ENCODE data around the gene OLFML2A. TPM values are rescaled to one million over a fixed set of nuclear protein-coding genes. Genes with fewer than 3 reads are reported as not detected.

OLFML2A gene
- total and polyA plus RNA-seq, 2 of the 13 experiments (the other 11 are each of a cell fraction or from before 2014, with no cell fraction given) = 0.01 to 0.02 TPM

GRCh38 chr9:124809211-124809610 lies 32.3 kb downstream of the OLFML2A start:
- in situ Hi-C loops (cut with HindIII; ENCODE audit: extremely low pct_ligation_motif_present, low pct_unique_long_range_greater_than_20kb) = no loop called here
- POLR2A ChIA-PET = interaction anchor here (0.6 to 4.7 kb wide), 2 partner anchors 9 to 10 kb away, joined by 3 to 28 read pairs; no protein-coding TSS in a partner anchor
- CTCF ChIA-PET (ENCODE audit: low intra/inter-chr PET ratio, low total read pairs) = no interaction called here
- Histone ChIP-seq H3K4me2 (ENCODE audit: low read depth, low read length) (no peak overlapping the region), H2AFZ (ENCODE audit: low read length) (no peak overlapping the region), H3K79me2 (ENCODE audit: insufficient read depth, low read length) (no peaks in the 10 kb centered on the region), H3K4me3 (replicated peaks in 1 of 3; ENCODE audit: insufficient read depth in 1 of 3, low read depth in 2 of 3, low read length in 3 of 3) (no peak overlapping the region), H3K4me1 (ENCODE audit: insufficient read depth, low read length) (peaks cover 45% of the 10 kb centered on the region), H4K20me1 (ENCODE audit: insufficient read depth, low read length) (no peaks in the 10 kb centered on the region), H3K36me3 (replicated peaks in 1 of 2; ENCODE audit: control insufficient read depth in 1 of 2, insufficient read depth in 2 of 2, low read length in 2 of 2) (no peaks in the 10 kb centered on the region), H3K27me3 (ENCODE audit: control insufficient read depth in 1 of 2, insufficient read depth in 2 of 2, low read length in 2 of 2) (no peaks in the 10 kb centered on the region), H3K9me3 (ENCODE audit: low read length) (no peaks in the 10 kb centered on the region), H3K27ac (ENCODE audit: extremely low read length, insufficient read depth, low read length) (no peak overlapping the region), H3K9ac (ENCODE audit: insufficient read depth, low read depth, low read length) (no peak overlapping the region)
- BruUV-seq (replicated peaks) = no TSS peak
- peak; percentile 54 for DNase-seq (ENCODE audit: low spot score)
- TF ChIP-seq IKZF1 (IDR thresholded peaks at IDR 0.05) (no peak), NR3C1 (CRISPR knock-in tag; IDR thresholded peaks at IDR 0.05) (no peak), THAP11 (CRISPR knock-in tag; IDR thresholded peaks at IDR 0.05) (no peak), KDM5A (IDR thresholded peaks at IDR 0.05; ENCODE audit: borderline replicate concordance, low read length) (no peak)
- TF ChIP-seq, protein P1, sequence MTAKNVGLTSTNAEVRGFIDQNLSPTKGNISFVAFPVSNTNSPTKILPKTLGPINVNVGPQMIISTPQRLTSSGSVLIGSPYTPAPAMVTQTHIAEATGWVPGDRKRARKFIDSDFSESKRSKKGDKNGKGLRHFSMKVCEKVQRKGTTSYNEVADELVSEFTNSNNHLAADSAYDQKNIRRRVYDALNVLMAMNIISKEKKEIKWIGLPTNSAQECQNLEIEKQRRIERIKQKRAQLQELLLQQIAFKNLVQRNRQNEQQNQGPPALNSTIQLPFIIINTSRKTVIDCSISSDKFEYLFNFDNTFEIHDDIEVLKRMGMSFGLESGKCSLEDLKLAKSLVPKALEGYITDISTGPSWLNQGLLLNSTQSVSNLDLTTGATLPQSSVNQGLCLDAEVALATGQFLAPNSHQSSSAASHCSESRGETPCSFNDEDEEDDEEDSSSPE (CRISPR knock-in tag; IDR thresholded peaks at IDR 0.05) = no peak
- TF ChIP-seq, protein P2, sequence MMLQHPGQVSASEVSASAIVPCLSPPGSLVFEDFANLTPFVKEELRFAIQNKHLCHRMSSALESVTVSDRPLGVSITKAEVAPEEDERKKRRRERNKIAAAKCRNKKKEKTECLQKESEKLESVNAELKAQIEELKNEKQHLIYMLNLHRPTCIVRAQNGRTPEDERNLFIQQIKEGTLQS (CRISPR knock-in tag; IDR thresholded peaks at IDR 0.05) = 0 out of 2 replicates have a peak, but pooled peaks have one; percentile 38
- FAIRE-seq = no peak
- 0 out of 3 replicates have a peak, but pooled peaks have one; percentile 7 for ATAC-seq
- 62% methylated on average over 6 of the region's 6 CpGs for WGBS (ENCODE audit: low lambda C conversion rate)
- intact Hi-C loops (cut with micrococcal nuclease; ENCODE audit: unreplicated experiment) = no loop called here

Measured in HepG2 (cell line).